GM21619 (cell line): Measurements from ENCODE around the gene FGFR3.

ENCODE experiments used
- ATAC-seq: cut with Tn5 transposase; IDR thresholded peaks from one replicate; pipeline ENCODE4 v1.9.1; 2021; ENCODE audit not compliant: unreplicated experiment

Gene FGFR3

DNA sequence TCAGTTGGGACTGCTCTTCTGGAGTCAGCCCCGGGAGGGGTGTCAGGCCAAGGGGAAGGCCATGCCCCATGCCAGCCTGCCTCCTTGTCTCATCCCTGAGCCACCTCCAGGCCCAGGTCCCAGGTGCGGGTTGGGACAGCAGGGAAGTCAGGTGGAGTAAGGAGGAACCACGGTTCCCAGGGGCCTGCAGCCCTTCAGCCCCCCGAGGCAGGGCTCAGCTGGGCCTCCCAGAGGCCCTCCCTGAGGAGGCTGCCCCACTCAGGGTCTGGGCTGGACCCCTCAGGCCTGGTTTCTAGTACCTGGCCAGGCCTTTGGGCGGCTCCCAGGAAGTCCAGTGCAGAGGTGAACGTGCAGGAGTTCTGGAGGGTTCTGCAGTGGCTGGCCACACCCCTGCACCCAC, 23.4 kb upstream of the FGFR3 start:
- no peak for ATAC-seq

DNA sequence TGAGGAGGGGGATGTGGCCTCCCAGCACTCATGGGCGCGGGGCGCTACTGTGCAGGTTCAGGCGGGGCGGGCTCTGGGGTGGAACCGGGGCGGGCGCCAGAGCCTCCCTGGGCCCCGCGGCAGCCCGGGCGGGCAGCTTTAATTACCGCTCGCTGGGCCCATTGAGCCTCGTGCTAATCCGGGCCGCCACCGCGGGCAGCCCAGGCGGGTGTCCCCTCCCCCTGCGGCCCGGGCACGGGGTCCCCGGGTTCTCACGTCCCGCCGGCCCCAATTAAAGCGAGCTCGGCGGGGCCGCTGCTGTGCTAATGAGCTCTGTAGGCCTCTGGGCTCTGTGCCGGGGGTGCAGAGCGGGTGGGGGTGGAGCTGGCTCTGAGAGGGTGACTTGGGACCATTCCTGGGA, 22.8 kb upstream of the FGFR3 start:
- no peak for ATAC-seq

DNA sequence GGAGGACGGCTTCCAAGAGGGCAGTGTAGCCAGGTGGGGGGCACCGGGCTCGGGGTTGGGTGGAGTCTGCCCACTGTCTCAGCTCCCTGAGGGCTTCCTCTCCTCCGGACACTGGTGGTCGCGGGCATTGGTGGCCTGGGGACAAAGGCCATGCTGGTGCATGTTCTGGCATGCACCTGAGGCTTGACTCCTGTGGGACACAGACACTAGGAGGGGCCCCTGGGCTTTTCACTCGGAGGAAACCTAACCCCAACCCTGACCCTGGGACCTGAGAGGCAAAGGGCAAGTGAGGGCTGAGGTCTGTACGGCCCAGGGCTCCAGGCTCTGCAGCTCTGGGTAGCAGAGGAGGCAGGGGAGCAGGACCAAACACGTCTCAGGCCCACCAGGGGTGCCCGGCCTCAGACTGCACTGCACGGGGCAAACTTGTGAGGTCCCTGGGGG, 22.3 kb upstream of the FGFR3 start:
- no peak for ATAC-seq

DNA sequence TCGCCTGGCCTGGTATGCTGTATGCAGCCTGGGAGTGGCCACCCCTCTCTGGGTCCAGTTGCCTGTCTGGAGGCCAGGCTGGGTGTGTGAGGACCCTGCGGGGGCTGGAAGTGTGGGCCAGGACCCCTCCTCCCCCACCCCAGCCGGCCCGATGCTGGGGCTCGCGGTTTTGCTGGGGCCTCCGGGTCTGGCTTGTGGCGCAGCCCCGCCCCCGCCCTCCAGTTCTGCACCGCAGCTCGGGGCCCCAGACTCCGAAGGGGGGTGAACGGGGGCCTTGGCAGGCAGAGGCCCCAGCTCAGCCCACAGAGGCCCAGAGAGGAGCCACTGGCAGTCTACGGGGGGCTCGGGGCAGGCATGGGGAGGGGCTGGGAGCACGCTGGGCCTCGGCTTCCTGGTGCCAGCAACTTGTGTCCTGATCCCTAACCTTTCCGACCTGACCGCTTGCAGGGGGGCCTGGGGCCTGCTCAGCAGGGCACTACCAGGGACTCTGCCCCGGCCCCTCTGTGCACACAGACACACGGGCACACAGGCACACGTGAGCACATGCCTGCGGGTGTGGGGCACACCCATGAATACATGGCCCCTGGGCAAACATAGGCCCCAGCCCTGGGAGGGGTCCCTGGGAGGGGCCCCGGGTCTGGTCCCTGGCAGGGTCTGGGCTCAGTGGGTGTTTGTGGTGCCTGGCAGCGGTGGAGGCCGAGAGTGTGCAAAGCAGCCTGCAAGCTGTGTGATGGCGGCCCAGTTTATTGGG, 21.4 kb upstream of the FGFR3 start:
- no peak for ATAC-seq

DNA sequence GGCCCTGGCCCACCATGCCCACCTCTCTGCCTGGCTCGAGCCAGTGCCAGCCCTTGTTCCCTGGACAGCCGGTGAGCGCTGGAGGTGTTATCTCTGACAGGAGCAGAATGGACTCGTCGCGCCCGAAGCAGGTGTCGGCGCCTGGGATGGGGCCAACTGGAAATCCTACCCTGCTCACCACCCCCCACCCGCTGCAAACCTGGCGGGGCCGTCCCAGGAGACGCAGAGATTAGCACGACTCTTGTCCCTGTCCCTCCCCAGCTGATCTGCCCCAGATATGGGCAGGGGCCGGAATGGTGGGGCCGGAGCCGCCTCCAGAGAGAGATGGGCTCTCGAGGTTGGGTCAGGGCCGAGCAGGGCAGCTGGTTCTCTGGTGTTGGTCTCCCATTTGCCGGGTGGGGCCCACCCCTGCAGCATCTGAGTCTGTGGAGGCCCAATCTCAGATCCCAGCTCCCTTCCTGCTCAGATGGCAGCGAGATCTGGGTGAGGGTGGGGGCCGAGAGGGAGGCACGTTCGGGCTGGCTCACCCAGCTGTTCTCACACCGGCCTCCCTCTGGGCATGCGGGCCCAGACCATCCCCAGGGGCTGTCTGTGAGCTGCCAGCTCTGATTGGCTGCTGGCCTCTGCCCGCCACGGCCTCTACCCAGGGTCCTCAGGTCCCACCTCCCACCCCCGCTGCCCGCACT, 20.1 kb upstream of the FGFR3 start:
- ATAC-seq = no peak

DNA sequence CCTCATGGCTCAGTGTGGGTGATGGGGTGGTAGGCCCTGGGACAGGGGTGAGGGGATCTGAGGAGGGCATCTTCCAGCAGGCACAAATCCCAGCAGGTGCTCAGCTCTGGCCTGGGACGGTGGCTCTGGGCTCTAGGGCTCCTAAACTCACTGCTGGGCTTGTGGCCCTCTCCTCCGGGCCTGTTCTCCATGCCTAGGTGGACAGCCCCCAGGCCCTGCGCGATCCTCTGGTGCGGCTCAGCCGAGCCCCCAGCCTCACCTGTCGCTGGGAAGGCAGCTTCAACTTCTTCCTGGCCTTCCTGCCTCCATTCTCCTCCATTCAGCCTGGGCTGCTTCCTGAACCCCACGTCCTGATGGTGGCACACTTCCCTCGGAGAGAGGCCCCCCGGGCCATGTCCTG, 19.3 kb upstream of the FGFR3 start:
- no peak for ATAC-seq

DNA sequence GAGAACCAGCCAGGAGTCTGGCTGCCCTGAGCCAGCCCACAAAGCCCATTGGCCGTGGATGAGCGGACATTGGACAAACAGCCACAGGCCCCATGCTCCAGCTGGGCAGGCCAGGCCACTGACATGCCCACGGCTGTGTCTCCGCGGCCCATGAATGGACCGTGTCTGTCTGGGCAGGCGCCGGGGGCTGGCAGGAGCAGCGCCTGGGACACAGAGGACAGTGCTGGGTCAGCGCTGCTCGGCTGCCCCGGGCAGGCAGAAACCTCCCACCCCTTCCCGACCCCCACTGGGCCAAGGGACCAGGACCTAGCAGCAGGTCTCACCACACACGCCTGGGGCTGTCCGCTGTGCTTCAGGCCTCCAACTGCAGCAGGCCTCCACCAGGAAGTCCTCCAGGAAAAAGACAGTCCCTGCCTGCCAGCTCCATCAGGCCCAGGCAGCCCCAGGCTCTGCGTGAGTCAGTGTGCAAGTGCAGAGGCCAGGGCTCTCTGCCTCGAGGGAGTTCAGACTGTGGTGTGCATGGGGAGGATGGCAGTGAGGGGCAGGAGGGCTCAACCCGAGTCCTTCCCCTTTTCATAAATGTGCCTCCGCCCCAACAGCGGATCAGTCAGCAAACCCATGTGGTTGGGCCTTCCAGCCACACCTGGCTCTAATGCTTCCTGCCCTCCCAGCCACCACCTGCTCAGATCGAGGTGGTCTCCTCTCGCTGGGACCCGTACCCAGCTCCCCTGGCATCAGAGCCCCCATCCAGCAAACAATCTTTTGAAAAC, 17.2 kb upstream of the FGFR3 start:
- no peak for ATAC-seq

DNA sequence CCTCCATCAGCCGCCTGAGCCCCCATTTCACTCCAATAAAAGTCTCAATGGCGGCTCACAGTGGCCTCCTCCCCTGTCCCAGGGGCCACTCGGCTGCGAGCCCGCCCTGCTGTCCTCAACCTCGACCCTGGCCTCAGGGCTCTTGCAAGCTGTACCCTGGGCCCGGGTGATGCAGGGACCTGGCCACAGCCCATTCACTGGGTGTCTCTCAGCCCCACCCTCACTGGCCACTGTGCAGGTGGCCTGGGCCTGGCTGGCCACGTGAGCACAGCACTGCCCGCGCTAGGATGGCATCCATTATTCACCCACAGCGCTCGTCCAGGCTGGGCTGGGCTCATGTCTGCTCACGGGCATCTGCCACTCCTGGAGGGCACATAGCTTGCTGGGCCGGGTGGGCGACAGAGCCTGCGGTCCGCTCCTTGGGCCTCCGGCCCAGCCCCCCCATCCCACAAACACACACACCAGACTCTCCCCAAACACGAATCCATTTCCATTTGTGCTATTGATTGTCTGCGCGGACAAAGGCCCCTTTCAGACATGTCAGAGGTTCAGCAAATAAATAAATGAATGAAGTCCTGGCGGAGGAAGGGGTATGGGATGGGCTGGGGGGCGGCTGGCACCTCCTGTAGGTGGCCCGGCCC, 16.5 kb upstream of the FGFR3 start:
- ATAC-seq = no peak

DNA sequence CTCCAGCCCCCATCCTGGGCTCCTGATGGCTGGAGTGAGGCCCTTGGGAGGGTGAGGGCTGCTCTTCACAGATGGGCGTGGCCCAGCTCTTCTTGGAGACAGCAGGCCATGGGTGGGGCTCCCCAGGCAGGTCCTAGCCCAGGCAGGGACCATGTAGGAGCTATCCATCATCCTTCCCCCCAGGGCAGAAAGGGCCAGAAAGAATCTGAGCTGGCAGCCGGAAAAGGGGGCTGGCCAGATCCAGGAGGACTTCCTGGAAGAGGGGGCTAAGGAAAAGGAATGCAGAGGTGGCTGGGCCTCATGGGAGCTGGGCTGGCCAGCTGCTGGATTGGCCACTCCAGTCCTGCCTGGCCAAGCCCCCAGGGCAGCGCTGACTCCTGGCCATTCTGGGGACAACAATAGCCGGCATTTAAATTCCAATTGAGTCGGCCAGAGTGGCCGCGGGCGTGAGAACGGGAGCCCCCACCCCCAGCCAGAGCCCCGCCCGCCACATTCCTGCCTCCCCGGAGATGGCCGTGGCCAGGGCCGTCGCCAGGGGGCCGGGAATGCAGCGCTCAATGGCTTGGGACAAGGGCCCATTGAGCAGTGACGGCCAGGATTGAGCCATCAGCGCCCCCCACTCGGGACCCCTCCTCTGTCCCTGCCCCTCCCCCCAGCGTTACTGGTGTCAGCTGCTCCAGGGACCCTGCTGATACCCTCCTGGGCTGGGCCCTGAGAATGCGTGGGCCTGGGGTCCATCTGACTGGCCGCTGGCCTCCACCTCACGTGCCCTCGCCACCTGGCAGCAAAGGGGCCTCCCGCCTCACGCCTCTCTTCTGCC, 15.1 kb upstream of the FGFR3 start:
- ATAC-seq = no peak

DNA sequence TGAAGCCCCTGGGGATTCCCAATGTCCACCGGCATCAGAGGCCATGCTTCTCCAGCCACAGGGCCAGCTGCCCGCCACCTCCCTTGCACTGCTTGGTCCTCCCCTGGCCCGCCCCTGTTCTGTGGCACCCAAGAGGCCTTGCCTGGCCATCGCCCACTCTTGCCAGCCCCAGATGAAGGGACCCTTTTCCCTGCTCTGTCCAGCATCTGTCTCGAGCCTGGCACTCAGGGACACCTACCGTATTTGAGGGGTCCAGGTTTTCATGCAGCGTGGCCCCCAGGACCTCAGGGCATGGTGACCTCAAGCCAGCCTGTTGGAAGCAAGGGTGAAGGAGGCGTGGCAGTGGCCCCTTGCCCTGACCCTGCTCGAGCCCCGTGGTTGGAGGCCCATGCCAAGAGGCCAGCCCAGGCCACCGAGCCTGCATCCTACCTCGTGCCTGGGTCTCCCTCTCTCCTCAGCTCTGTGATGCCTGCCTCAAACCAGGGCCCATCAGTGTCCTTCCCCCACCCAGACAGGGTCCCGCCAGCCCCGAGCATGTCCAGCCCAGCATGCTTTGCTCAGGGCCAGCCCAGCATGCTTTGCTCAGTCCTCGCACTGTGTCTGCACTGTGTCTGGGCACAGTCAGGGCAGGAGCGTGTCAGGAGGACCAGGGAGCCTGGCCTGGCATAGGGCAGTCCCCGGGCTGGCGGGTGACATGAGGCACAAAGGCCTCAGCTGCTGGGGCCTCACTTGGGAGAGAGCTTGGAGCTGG, 14.3 kb upstream of the FGFR3 start:
- no peak for ATAC-seq

DNA sequence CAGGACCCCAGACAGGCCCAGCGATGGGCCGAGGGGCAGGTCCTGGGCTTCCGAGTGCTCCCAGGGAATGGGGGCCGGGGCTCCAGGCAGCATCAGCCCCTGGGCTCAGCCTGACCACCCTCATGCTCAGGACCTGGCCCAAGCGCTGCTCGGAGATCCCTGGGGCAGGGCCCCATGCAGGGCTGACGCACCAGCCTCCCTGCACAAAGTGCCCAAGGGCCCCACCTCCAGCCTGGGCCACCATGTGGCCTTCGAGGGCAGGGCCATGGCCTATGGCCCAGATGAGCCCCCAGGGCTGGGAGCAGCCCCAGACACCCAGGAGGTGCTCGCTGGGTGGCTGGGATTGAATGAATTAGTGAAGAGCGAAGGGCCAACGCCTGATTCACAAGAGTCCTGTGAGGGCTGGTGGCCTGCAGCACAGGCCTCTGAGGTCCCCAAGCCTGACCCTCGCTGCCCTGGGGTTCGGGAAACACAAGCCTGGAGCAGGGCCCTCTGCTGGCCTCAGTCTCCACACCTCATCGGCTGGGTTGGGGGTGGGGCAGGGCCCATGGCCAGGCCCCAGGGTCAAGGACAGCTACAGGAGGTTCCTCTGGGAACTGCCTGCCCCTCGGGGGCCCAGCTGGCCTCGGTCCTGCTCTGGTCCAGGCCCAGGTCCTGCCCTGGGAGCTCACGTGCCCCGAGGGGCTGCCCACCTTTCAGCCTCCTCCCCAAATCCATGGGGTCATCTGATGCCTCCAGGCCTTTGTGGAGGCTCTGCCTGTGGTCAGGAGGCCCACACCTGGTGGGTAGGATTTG, 13.3 kb upstream of the FGFR3 start:
- no peak for ATAC-seq

DNA sequence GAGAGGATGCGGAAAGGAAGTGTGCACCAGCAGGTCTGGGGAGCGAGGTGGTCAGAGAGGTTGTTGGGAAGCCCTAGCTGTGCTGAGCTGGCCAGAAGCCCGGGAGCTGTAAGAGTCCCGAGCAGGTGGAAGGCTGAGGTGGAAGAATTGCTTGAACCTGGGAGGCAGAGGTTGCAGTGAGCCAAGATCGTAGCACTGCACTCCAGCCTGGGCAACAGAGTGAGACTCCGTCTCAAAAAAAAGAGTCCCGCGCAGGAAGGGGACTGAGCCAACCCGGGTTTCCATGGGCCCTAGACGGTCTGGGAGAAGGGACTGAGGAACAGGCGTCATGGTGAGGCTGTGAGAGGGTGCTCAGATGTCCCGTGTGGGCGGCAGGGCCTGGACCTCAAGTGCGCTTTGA, 12.7 kb upstream of the FGFR3 start:
- no peak for ATAC-seq

DNA sequence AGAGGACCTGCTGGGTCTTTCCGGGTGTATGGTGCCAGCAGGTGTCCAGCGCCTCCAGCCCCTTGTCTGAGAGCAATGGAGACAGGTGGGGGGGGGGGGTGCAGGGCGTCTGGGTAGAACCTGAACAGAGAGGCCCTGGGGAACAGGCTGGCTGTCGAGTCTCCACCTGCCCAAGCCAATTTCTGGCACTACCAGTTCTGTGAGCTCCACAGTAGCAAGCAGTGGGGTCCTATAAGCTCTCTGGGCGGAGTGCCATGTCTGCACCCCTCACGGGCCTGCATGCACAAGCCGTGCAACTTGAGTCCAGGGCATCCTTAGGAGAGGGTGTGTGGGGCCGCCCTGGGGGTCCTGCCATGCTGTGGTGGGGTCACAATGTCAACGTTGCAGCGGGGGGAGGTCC, 10.1 kb upstream of the FGFR3 start:
- no peak for ATAC-seq

DNA sequence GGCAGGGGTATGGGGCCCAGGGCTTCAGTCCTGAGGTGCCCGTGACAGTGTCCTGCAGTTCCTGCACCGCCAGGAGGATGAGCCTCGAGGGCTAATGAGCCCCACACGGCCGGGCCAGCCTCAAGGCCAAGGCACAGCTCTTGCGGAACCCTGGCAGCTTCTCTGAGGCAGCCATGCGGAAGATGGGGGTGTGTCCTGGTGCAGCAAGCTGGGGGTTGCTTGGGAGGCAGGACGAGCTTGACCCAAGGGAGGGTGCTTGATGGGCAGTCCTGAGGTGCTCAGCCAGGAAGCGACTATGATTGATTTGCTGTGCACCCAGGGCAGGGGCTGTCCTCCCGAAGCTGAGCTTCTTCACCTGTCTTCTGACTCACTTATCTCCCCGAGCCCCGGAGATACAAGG, 9.1 kb upstream of the FGFR3 start:
- ATAC-seq = no peak

DNA sequence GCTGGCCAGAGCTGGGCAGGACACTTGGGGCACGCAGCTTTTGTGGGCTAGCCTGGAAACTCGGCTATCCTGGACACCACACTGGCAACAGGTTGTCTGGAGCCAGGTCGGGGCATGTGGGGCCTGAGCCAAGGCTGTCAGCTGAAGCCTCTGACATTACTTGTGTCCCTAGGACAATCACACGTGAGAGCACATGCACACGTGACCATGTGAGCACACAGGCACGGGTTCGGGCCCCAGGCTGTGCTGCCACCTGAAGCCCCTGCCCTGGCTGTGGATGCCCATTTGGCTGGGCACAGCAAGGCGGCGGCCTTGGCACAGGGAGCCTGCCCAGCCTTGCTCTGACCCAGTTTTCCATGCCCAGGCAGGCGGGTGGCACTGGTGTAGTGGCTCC, 8.7 kb upstream of the FGFR3 start:
- ATAC-seq = no peak

DNA sequence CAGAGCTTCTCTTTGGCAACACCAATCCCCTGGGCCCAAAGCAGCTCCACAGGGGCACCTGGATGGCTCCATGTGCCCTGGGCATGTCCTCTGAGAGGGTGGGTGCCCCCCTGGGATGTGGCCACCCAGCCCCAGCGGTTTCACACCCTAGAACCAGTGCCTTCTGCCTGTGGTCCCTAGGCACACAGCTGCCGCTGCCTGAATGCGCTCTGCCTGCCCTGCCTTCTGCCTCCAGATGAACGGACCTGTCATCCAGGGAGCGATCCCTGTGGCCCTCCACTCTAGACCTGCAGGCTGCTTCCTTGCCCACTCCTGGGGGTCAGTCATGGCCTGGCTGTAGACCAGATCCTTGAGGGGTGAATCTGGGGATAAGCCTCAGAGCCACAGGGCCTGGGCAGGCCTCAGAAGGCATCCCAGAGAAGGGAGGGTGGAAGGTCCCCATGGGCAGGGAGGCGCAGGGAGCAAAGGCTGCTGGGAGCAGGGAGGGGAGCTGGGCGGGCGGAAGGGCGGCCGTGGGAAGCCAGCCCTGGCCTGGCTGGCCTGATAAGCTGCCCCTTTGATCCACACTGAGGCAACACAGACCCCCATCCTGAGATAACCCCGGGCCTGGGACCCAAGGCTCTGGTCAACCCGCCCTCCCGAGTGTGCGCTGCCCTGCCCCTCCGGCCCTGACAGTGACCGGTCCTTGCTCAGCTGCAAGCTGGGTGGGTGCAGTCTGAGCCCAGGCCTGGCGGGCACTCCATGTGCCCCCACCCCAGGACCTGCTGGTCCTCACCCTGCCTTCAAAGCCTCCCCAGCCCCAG, 8.1 kb upstream of the FGFR3 start:
- ATAC-seq = no peak

DNA sequence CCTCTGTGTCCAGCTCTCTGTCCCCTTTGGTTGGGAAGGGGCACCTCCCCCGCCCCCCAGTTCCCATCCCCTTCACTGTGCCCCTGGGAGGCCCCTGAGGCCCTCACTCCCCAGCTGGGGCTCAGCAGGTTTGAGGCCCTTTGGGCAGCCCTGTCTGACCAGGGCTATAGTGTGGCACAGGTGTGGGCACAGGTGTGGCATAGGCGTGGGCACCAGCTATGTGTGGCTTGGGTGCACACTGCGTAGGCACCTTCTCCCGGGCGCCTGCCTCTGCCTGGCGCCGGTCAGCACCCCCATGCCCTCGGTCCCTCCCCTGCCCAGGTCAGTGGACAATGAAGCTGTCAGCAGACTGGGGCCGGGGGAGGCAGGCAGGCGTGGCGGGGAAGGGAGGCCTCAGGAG, 7.5 kb upstream of the FGFR3 start:
- ATAC-seq = no peak
